ENCODE results near the gene CCHCR1.
"Not testable (repeated sequence)": the region's sequence is repeated elsewhere in the genome, so short reads cannot be mapped to it uniquely, and the experiment has no call there.

The CCHCR1 gene

DNA sequence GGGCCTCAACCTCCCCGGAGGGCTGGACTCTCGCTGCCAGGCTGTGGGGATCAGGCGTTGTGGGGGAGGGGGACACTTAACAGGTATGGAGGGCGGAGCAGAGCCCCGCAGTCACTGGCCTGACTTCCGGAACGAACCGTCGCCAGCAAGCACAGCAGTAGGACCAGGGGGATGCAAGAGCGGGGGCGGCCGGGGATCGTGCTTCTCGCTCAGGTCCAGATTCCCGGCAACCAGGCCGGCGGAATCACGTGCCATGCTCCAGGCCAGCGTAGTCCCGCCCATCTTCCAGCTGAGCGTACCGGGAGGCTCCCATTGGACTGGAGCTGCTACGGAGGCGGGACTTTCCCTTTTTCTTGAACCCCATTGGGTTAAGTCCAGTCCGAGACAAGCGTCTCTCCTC, 22.9 kb upstream of the CCHCR1 start:
- DNase-seq (ENCODE audit: low read depth in 2 of 2): peak in 1 of 2 donors; percentile 32

DNA sequence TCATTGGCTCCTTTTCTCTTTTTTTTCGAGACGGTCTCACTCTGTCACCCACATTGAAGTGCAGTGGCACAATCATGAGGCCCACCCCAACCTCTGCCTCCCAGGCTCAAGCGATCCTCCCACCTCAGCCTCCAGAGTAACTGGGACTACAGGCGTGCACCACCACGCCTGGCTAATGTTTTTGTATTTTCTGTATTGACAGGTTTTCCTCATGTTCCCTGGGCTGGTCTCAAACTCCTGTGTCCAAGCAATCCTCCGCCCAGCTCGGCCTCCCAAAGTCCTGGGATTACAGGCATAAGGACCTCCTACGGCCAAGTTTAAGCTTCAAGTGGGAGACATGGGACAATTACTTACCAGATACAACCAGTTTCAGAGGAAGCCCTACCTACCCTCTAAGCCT, 22.3 kb upstream of the CCHCR1 start:
- DNase-seq (ENCODE audit: low read depth in 2 of 2): no peak

DNA sequence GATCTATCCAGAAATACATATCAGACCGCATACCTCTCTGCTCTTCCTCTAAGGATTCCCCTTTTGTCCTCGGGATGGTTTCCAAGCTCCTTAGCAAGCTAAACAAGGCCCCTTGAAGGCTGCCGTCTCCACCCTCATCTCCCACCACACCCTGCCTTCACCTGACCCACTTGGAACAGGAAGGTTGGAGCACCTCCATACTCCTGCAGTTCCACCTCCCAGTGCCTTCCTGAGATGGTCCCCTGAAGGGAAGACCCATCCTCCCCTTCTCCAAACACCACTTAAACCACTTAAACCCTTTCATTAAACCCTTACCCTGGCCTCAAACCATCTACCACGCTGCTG, 21.4 kb upstream of the CCHCR1 start:
- DNase-seq (ENCODE audit: low read depth in 2 of 2): no peak

DNA sequence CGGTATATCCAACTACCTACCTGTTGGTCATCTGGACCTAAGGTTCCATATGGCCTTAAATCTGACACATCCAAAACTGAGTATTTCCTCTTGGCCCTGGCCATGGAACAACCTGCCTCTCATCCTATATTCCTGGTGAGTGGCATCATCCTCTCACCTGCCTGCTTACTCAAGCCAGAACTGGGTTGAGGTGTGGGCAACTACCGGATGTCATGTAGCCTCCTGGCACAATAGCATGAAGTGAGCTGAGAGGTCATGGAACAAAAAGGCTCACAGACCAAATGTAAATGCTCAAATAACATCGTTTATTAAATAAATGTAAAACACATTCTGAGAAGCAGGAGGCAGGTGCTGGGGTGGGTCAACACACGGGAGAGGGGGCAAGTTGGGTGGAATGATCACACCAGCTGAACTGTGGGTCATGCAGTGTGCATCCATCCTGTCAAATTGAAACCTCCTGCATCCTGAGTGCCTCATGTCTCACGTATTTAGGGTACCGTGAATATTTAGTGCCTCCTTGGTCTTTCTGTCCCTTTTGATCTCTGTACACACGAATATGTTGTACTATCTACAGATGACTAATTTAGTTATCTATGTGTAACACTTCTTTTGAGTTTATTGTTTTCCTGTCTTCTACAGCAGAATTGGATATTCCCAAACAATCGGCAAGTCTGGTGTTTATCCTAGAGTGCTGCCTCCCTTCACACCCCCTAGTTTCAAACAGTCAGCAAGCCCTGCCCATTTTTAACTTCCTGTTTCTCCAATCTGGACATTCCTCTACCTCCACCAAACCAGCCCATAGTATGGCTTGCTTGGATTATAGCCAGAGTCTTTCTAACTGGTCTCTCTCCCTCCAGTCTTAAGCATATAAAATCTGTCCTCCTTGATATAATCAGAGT, 20.8 kb upstream of the CCHCR1 start:
- DNase-seq (ENCODE audit: low read depth in 2 of 2): no peak

DNA sequence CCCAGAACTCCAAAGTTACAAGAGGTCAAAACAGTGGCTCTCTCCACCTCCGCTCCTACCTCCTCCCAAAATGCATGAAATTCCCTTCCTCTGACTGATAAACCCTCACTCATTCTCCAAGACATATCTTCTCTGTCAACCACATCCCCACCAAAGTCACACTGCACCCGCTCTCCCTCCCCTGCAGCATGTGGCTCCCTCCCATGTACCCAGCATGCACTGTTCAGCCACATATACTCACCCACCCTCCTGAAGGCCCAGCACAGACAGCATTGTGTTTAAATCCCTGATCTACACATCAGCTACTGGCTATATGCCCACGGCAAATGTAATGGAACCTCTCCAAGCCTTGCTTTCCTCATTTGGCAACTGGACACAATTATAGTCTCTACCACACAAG, 18.4 kb upstream of the CCHCR1 start:
- DNase-seq (ENCODE audit: low read depth in 2 of 2): no peak

DNA sequence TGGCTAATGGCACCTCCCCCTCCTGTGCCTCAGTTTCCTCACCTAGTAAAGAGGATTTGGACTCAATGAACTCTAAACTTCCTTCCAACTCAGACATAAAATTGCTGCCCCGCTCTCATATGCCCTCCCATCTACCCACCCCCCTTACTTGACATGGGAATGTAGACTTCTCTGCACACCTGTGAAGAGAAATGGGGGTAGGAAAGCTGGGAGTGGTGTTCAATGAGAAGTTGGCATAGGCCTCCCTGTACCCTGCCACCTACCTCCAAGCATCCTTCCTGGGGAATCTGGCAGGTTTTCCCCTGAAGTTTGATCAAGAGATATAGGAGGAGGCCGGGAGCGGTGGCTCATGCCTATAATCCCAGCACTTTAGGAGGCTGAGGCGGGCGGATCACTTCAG, 16.8 kb upstream of the CCHCR1 start:
- DNase-seq (ENCODE audit: low read depth in 2 of 2): no peak

DNA sequence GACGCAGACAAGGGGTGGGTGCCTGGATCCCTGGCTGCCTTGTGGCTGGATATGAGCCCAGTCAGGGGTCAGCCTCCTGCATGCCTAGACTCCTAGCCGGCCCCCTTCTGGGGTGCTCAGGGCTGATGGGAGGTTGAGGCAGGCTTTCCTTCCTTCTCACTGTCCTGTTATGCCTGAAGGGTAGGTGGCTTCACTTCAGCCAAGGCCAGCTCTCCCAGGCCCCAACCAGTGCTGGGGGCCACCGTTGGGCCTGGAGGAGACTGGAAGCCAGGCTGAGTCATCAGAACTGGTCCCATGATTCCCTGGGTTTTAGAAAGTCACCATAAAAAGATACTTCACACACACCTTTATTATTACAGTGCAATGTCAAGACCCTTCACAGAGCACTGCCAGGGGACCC, 15.8 kb upstream of the CCHCR1 start:
- DNase-seq (ENCODE audit: low read depth in 2 of 2): no peak

DNA sequence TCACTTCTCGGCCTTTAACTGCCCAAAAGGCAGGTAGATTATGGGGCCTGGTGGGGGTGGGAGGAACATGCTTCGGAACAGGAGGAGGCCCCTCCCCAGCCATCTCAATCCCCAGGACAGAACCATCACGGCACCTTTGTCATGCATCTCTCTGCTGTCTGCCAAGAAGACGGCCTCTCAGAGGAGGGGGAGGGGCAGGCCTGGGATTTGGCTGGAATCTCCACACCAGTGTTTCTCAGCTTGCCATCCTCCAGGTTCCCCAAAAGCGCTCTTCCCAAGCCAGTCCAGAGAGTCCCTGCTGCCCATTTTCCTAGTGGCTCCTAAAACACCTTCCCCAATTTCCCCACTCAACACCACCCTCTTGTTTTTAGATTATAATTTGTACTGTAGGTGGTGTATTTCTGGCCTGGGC, 15.4 kb upstream of the CCHCR1 start:
- no peak for DNase-seq (ENCODE audit: low read depth in 2 of 2)

DNA sequence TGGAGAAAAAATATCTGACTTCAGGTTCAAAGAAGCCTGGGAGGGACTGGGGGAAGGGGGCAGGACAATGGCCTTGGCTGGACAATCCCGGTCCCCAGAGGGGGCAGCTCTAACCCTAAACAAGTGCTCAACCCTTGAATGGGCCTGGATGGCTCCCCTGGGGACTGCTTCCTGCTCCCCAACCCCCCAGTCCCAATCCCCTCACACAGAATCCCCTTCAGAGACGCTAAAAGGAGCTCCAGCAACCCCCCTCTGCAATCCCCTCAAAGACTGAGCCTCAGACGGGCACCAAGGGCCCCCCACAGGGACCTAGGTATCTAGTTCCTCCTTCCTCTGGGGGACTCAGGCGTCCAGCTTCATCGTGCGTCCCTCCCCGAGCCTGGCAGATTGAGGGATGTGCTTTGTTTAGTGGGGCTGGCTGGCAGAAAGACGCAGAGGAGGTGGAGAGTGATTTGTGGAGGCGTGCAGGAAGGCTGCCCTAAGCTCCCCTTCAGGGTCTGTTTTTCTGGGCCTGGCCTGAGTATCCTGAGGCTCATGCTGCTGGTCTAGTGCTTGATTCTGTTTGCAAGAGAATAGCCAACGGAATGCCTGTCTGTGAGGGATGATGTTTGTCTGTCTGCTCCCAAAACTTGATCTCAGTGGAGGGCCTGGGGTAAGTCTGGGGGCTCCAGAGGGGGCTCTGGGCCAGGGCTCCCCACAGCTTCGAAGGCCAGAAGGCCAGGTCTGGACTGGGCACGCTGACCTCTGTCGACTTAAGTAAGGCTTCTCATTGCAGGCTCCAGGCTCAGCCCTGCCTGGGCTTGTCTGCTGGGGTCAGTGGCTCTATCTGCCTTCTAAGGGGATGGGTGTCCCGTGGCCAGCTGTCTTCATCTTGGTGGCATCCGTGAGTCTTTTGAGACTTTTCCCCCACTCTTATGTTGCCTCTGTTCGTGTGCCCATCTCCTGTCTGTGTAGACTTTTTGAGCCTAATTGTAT, 14.6 kb upstream of the CCHCR1 start:
- no peak for DNase-seq (ENCODE audit: low read depth in 2 of 2)

DNA sequence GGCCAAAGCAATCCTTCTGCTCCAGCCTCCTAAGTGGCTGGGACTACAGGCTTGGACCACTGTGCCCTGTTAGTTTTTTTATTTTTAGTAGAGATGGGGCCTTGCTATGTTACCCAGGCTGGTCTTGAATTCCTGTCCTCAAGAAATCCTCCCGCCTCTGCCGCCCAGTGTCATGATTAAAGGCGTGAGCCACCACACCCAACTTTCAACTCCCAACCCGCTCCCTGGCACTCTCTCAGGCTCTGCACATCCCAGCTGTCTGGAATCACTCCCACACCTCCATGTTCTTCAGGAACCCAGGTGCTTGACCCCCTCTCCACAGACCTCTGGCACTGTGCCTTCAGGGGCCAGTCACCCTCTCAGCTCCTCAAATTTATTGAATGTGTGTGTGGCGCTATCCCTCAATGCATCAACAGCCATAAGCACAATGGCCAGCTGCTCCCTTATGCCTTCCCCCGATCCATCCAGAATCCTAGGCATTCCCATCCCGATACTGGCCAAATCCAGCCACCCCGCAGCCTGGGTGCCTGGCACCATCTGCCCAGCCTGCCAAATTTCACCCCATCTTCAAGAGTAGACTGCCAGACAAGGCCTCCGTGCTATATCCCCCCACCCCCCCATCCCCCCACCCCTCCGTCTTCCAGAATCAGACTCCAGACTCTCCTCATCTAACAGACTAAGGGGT, 13.5 kb upstream of the CCHCR1 start:
- DNase-seq (ENCODE audit: low read depth in 2 of 2): no peak

DNA sequence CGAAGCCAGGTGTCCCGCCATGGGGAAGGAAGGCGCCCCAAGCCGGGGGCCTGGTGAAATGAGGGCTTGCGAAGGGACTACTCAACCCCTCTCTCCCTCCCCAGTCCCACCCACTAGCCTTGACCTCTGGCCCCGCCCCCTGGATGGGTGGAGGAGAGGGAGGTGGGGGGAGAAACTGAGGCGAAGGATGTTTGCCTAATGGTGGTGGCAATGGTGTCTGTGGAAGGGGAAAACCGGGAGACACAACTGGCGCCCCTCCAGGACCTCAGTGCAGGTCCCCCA, 12.9 kb upstream of the CCHCR1 start, which contains the start of gene POU5F1:
TSS of gene POU5F1 (minus strand) at position 83 of the 282 bp plus-strand sequence. CDS start at position 21, 62 bp downstream.
- DNase-seq (ENCODE audit: low read depth in 2 of 2): no peak

DNA sequence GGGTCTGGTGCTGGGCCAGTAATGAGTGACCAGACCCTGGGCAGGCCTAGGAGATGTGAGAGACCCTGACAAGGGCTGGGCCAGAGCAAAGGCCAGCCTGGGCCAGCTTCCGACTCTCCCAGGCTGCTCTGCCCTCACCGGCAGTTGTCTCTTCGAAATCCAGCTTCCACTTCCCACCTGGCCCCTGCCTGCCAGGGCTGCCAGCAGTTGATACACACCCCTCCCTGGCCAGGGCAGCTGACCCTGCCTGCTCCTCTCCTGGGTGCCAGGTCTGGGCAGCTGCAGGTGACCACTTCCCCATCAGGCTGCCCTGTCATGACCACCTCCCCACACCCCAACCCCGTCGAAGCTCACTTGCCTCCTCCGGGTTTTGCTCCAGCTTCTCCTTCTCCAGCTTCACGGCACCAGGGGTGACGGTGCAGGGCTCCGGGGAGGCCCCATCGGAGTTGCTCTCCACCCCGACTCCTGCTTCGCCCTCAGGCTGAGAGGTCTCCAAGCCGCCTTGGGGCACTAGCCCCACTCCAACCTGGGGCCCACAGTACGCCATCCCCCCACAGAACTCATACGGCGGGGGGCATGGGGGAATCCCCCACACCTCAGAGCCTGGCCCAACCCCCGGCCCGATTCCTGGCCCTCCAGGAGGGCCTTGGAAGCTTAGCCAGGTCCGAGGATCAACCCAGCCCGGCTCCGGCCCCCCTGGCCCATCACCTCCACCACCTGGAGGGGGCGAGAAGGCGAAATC, 12.4 kb upstream of the CCHCR1 start:
- DNase-seq (ENCODE audit: low read depth in 2 of 2): not testable (repeated sequence)

DNA sequence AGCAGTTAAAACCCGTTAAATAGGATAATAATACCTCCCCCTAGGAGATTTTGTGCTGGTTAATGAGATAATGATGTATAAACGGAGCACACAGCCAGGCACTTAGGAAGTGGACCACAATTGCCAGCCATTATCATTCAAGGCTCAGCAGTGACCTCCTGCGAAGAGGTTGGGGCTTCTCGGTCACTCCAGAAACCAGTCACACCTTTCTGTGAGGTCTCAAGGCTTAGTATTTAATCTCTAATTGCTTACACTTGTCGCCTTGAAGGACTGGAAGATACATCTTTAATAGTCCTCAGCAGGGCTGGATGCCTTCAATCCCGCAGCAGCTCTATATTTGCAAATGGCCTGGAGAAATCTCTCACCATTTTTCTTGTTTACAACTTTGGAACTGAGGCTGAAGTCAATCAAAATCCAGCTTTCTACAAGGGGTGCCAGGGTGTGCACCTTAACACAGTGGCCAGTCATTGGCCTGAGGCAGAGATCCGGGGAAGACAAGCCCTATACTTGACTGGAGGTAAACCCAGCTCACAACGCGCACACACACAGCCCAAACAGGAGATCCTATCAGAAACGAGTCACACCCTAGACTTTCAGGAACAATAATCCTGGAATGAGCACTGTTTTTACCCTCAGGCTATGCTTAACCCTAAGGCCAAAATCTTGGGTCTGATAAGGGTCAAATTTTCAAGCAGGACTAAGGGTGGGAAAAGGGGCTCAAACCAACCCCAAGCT, 11.7 kb upstream of the CCHCR1 start:
- no peak for DNase-seq (ENCODE audit: low read depth in 2 of 2)

DNA sequence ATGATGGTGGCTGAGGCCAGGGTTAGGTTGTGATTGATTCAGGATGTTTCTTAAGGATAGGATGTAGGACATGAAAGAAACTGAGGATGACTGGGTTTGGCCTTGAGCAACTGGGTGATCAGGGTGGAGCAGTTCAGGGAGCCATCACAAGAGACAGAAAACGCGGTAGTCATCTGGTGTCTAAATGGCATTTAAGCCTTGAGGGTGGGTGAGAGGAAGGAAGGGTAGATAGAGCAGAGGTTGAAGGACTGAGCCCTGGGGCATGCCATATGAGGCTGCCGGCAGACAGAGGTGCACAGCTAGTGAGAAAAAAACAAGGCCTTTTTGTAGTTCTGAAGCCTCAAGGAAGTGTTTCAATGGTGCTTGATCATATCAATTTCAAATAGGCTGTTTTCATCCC, 11.0 kb upstream of the CCHCR1 start:
- no peak for DNase-seq (ENCODE audit: low read depth in 2 of 2)

DNA sequence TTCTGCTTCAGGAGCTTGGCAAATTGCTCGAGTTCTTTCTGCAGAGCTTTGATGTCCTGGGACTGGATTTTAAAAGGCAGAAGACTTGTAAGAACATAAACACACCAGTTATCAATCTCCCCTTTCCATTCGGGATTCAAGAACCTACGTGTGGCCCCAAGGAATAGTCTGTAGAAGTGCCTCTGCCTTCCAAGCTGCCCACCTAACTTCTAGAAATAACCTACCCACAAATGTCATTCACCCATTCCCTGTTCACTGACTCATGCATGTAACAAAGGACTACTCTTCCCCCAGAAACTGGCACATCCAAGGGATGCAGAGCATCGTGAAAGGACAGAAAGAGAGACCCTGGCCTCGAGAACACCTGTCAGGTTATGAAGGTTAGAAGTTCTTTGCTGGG, 8.4 kb upstream of the CCHCR1 start:
- DNase-seq (ENCODE audit: low read depth in 2 of 2): no peak

DNA sequence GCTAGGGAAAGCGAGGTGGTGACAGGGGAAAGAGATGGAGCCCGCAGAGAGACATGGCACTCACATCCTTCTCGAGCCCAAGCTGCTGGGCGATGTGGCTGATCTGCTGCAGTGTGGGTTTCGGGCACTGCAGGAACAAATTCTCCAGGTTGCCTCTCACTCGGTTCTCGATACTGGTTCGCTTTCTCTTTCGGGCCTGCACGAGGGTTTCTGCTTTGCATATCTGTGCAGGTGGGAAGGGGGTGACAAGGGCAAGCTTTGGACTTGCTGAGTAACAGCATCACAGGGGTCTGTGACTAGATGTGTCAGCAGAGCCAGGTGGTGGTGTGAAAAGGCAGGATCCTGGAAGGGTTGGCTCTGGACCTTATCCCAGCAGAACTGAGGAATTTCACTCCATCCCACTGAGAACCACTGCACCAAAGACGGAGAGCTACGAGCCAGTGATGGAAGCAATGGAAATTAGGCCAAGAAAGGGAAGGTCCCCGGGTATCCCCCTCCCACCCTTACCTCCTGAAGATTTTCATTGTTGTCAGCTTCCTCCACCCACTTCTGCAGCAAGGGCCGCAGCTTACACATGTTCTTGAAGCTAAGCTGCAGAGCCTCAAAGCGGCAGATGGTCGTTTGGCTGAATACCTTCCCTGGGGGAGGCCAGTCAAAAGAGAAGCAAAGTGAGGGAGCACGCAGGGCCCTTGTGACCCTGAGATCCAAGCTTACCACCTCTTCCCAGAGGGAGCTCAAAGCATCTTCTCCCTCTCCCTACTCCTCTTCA, 7.6 kb upstream of the CCHCR1 start:
- DNase-seq (ENCODE audit: low read depth in 2 of 2): peak in 1 of 2 donors; percentile 7

DNA sequence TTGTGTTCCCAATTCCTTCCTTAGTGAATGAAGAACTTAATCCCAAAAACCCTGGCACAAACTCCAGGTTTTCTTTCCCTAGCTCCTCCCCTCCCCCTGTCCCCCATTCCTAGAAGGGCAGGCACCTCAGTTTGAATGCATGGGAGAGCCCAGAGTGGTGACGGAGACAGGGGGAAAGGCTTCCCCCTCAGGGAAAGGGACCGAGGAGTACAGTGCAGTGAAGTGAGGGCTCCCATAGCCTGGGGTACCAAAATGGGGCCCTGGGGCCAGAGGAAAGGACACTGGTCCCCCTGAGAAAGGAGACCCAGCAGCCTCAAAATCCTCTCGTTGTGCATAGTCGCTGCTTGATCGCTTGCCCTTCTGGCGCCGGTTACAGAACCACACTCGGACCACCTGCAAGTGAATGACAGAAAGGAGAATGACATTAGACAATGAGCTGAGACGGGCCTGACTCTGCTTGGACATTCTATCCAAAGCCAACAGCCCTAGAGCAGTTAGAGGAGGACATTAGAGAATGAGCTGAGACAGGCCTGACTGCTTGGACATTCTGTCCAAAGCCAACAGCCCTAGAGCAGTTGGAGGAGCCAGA, 7.0 kb upstream of the CCHCR1 start:
- not testable (repeated sequence) for DNase-seq (ENCODE audit: low read depth in 2 of 2)

DNA sequence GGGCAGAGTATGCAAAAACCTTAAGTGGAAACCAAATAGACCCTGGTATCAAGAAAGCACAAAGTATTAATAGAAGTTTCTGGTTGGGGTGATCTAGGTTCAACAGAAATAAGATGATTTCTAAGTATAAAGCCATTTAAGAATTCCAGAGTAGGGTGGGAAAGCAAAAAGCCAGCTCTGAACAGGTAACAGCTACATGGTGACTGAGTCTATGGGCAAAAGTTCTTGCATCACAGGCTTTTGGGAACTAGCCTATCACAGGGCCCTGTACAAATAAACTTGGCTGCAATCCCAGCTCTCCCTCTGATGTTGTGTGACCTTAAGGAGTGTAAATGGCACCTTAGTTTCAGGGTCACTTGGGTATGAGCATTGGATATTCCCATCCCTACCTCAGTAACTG, 6.3 kb upstream of the CCHCR1 start:
- no peak for DNase-seq (ENCODE audit: low read depth in 2 of 2)

DNA sequence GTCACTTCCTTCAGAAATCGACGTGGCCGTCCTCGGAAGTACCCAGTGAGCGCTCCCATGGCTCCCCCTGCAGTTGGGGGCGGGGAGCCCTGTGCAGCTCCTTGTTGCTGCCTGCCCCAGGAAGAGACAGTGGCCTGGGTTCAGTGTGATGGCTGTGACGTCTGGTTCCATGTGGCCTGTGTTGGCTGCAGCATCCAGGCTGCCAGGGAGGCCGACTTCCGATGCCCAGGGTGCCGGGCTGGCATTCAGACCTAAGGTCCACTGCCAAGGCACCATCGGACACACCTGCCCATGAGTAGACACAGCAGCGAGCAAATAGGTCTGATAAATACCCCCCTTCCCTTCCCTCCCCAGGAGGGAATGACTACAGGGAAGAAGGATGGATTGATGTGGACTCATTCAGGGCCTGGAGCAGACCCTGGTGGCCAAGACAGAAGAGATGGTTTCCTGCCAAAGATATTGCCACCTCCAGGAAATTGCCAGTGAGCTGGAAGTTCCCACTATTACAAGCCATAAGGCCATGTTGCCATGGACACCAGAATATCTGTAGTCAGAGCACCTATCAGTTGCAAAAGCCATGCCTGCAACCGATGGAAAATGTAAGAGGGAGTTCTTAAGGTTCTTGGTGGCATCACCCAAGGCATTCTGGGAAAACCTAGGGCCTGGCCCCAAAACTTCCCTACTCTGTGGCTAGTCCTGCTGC, 5.0 kb upstream of the CCHCR1 start:
- DNase-seq (ENCODE audit: low read depth in 2 of 2): no peak
